ENCODE measurements around the gene VEGFD. TPM values are rescaled to one million over a fixed set of nuclear protein-coding genes. Genes with fewer than 3 reads are reported as not detected.

The VEGFD gene
- total and polyA plus RNA-seq, 4 donors: 6.1 to 31.5 (median 12.8) TPM

DNA sequence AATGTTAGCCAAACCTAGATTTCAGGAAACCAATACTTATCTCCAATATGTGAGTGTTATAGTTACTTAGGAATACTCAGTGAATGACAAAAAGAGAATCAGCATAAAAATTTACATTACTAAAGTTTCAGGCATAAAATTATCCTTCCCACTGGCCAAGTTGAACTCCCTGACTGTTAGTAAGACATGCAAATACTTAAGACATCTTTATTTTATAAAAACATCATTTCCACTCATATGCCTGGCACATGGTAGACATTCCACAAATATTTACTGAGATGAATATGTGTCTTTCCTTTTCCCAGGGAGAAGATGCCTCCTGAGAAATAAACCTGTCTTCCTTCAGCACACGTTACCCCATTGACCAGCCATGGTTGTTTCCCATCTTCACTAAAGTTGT is 7.3 kb downstream of the VEGFD start:
- Histone ChIP-seq H3K4me3 (no peak overlapping the region), H3K36me3 (ENCODE audit: control insufficient read depth in 4 of 4, insufficient read depth in 4 of 4, low read length in 4 of 4) (no peaks in the 10 kb centered on the region), H3K27me3 (ENCODE audit: control insufficient read depth in 3 of 3, insufficient read depth in 3 of 3, low read length in 2 of 3) (peaks cover 0 to 47% (median 21%) of the 10 kb centered on the region in 3 donors), H3K27ac (ENCODE audit: low read depth in 1 of 2, low read length in 1 of 2) (no peak overlapping the region), H3K4me1 (ENCODE audit: control insufficient read depth in 5 of 5, insufficient read depth in 5 of 5, low read length in 5 of 5) (no peaks in the 10 kb centered on the region), H3K9me3 (ENCODE audit: control insufficient read depth in 4 of 4, insufficient read depth in 3 of 4, low read length in 3 of 4) (no peaks in the 10 kb centered on the region), H3K9ac (ENCODE audit: insufficient read depth in 1 of 2, low read length in 2 of 2) (no peak overlapping the region)
- no peak for DNase-seq
- TF ChIP-seq, protein P1, sequence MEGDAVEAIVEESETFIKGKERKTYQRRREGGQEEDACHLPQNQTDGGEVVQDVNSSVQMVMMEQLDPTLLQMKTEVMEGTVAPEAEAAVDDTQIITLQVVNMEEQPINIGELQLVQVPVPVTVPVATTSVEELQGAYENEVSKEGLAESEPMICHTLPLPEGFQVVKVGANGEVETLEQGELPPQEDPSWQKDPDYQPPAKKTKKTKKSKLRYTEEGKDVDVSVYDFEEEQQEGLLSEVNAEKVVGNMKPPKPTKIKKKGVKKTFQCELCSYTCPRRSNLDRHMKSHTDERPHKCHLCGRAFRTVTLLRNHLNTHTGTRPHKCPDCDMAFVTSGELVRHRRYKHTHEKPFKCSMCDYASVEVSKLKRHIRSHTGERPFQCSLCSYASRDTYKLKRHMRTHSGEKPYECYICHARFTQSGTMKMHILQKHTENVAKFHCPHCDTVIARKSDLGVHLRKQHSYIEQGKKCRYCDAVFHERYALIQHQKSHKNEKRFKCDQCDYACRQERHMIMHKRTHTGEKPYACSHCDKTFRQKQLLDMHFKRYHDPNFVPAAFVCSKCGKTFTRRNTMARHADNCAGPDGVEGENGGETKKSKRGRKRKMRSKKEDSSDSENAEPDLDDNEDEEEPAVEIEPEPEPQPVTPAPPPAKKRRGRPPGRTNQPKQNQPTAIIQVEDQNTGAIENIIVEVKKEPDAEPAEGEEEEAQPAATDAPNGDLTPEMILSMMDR (IDR thresholded peaks at IDR 0.05; ENCODE audit: control extremely low read depth, extremely low read depth): no peak
- 75 to 93% methylated on average over 1 of the region's 1 CpG for WGBS, 2 donors
- no peak for ATAC-seq (ENCODE audit: insufficient read depth, low FRiP score)

DNA sequence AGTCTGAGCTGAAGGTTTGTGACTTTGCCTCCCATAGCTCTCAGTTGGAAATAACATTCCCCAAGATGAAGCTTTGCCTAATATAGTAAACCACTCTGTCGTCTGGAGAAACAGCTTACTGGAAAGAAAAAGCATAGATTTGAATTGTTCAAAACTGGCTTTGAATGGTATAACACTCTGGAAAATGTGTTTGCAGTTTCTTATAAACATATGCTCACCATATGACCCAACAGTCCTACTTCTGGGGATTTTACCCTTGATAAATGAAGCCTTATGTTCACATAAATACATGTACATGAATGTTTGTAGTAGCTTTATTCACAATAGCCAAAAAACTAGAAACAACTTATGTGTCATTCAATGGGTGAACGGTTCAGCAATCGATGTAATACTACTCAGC is 10.2 kb downstream of the VEGFD start:
- Histone ChIP-seq H3K27me3 (ENCODE audit: control insufficient read depth in 3 of 3, insufficient read depth in 3 of 3, low read length in 2 of 3) (peaks cover 0 to 51% (median 20%) of the 10 kb centered on the region in 3 donors), H3K9me3 (ENCODE audit: control insufficient read depth in 4 of 4, insufficient read depth in 3 of 4, low read length in 3 of 4) (no peaks in the 10 kb centered on the region), H3K4me1 (ENCODE audit: control insufficient read depth in 5 of 5, insufficient read depth in 5 of 5, low read length in 5 of 5) (no peaks in the 10 kb centered on the region), H3K27ac (ENCODE audit: low read depth in 1 of 2, low read length in 1 of 2) (no peak overlapping the region), H3K9ac (ENCODE audit: insufficient read depth in 1 of 2, low read length in 2 of 2) (no peak overlapping the region), H3K36me3 (ENCODE audit: control insufficient read depth in 4 of 4, insufficient read depth in 4 of 4, low read length in 4 of 4) (no peaks in the 10 kb centered on the region), H3K4me3 (no peak overlapping the region)
- TF ChIP-seq, protein P1 (IDR thresholded peaks at IDR 0.05; ENCODE audit: control extremely low read depth, extremely low read depth): no peak
- 69 to 89% methylated on average over 3 of the region's 3 CpGs for WGBS, 2 donors
- DNase-seq: no peak
- ATAC-seq (ENCODE audit: insufficient read depth, low FRiP score): no peak

DNA sequence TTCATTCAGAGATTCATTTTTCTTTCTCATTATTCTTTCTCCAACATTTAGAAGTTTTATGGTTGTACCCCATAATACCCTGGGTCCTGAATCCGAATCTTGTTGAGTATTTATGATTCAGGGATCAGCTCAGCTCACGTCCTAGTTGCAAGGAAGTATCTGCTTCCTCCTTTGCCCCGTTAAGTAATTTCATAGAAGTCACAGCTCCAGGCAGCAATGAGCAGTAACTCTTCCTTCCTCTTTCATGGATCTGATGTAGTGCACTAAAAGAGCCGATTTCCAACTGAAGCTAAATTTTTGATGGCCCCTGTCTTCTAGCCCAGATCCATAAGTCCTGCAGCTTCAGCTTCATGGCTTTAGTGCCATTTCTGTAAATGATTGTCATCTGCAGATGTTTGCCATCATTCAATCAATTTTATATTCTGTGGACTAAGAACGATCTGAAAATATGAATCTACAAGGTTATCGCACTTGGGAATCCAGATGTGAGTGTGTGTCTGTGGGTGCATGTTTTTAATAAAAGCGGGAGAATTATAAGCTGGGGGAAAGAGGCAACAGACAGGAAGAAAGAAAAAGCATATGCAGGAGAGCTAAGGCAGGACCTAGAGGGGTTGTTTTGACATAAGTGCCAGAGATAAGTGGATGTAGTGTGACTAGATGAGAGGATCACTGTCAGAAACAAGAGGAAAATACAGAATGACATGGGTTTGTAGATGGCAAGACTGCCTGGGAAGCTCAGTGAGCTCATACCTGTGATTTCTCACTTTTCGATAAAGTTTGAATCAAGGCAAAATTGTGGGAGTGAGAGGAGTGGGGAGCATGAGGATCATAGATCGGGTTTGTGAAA is 17.5 kb downstream of the VEGFD start:
- no peak overlapping the region for H3K27ac ChIP-seq (ENCODE audit: low read depth in 1 of 2, low read length in 1 of 2)
- 39 to 66% methylated on average over 9 of the region's 9 CpGs for WGBS, 2 donors
- ATAC-seq (ENCODE audit: insufficient read depth, low FRiP score): no peak
- no peak for DNase-seq
- TF ChIP-seq, protein P1 (IDR thresholded peaks at IDR 0.05; ENCODE audit: control extremely low read depth, extremely low read depth): no peak
- H3K4me1 ChIP-seq (ENCODE audit: control insufficient read depth in 5 of 5, insufficient read depth in 5 of 5, low read length in 5 of 5): peaks cover 0 to 3% (median 0%) of the 10 kb centered on the region in 5 donors
- no peak overlapping the region for H3K9ac ChIP-seq (ENCODE audit: insufficient read depth in 1 of 2, low read length in 2 of 2)
- H3K4me3 ChIP-seq: no peak overlapping the region
- H3K9me3 ChIP-seq (ENCODE audit: control insufficient read depth in 4 of 4, insufficient read depth in 3 of 4, low read length in 3 of 4): no peaks in the 10 kb centered on the region
- peaks cover 0 to 31% (median 15%) of the 10 kb centered on the region in 3 donors for H3K27me3 ChIP-seq (ENCODE audit: control insufficient read depth in 3 of 3, insufficient read depth in 3 of 3, low read length in 2 of 3)
- no peaks in the 10 kb centered on the region for H3K36me3 ChIP-seq (ENCODE audit: control insufficient read depth in 4 of 4, insufficient read depth in 4 of 4, low read length in 4 of 4)

Data from lung (tissue), 12 donors.